HepG2 (cell line): ENCODE results near the gene MTIF3. TPM values are rescaled to one million over a fixed set of nuclear protein-coding genes. Genes with fewer than 3 reads are reported as not detected.

ENCODE experiments used
- AGO1 ChIP-seq: fragments of 200-400 bp; formaldehyde crosslinking; IDR thresholded peaks from 2 replicates; pipeline ENCODE4 v1.6.1; 2017; ENCODE audit warnings: mild to moderate bottlenecking, low read depth, low read length, moderate library complexity; ENCODE audit not compliant: poor library complexity, severe bottlenecking
- BCL3 ChIP-seq: sonication (generic); formaldehyde crosslinking; IDR thresholded peaks from 2 replicates; pipeline ENCODE4 v1.5.1; 2020; ENCODE audit warnings: mild to moderate bottlenecking, missing genetic modification reagents, moderate library complexity
- BORCS8-MEF2B ChIP-seq: sonication (generic); formaldehyde crosslinking; IDR thresholded peaks from 2 replicates; pipeline ENCODE4 v1.8.0; 2022; ENCODE audit warnings: mild to moderate bottlenecking, missing genetic modification reagents
- GLI4 ChIP-seq: sonication (generic); formaldehyde crosslinking; IDR thresholded peaks from 2 replicates; pipeline ENCODE4 v1.5.1; 2020; ENCODE audit warnings: missing genetic modification reagents, mild to moderate bottlenecking, moderate library complexity, borderline replicate concordance
- HMG20A ChIP-seq: IDR thresholded peaks from 2 replicates; pipeline ENCODE4 v1.6.1; 2016; ENCODE audit warnings: borderline replicate concordance
- IKZF1 ChIP-seq: fragments of 450-650 bp; IDR thresholded peaks from 2 replicates; pipeline ENCODE4 v1.7.1; 2016
- KDM4B ChIP-seq: sonication (generic); formaldehyde crosslinking; IDR thresholded peaks from 2 replicates; pipeline ENCODE4 v1.4.0; 2020; ENCODE audit warnings: missing genetic modification reagents
- MAZ ChIP-seq, 2 experiments: sonication (generic) in 1 of 2; formaldehyde crosslinking in 1 of 2; IDR thresholded peaks; 2 replicates each; pipeline versions ENCODE4 v1.5.0 to v1.6.1; 2012 to 2020; ENCODE audit warnings: low read depth in 2 of 2, mild to moderate bottlenecking in 2 of 2, borderline replicate concordance in 1 of 2, improper control_type of control experiment in 1 of 2, low read length in 1 of 2, missing genetic modification reagents in 1 of 2, moderate library complexity in 1 of 2
- MLLT10 ChIP-seq: sonication (generic); formaldehyde crosslinking; IDR thresholded peaks from 2 replicates; pipeline ENCODE4 v1.4.0; 2020; ENCODE audit warnings: missing genetic modification reagents
- NPAS2 ChIP-seq: sonication (generic); formaldehyde crosslinking; IDR thresholded peaks from 2 replicates; pipeline ENCODE4 v1.8.0; 2022; ENCODE audit warnings: mild to moderate bottlenecking, missing genetic modification reagents, borderline replicate concordance
- NR2F2 ChIP-seq: IDR thresholded peaks from 2 replicates; pipeline ENCODE4 v1.6.1; 2012; ENCODE audit warnings: low read depth, inconsistent platforms, borderline replicate concordance
- REL ChIP-seq: sonication (generic); formaldehyde crosslinking; conservative IDR thresholded peaks from 2 replicates; pipeline ENCODE4 v1.8.0; 2022; ENCODE audit warnings: mild to moderate bottlenecking, missing genetic modification reagents, moderate library complexity
- REXO4 ChIP-seq: sonication (generic); formaldehyde crosslinking; IDR thresholded peaks from 2 replicates; pipeline ENCODE4 v1.8.0; 2022; ENCODE audit warnings: missing genetic modification reagents, mild to moderate bottlenecking, borderline replicate concordance
- SAFB2 ChIP-seq: sonication (generic); formaldehyde crosslinking; IDR thresholded peaks from 2 replicates; pipeline ENCODE4 v1.5.1; 2020; ENCODE audit warnings: missing genetic modification reagents, low read depth, mild to moderate bottlenecking, borderline replicate concordance
- ZNF253 ChIP-seq: sonication (generic); formaldehyde crosslinking; IDR thresholded peaks from 2 replicates; pipeline ENCODE4 v1.8.0; 2022; ENCODE audit warnings: mild to moderate bottlenecking, missing genetic modification reagents, borderline replicate concordance
- ZNF546 ChIP-seq: sonication (generic); formaldehyde crosslinking; conservative IDR thresholded peaks from 2 replicates; pipeline ENCODE4 v1.8.1; 2023; ENCODE audit warnings: mild to moderate bottlenecking, missing genetic modification reagents
- ZNF558 ChIP-seq: sonication (generic); formaldehyde crosslinking; IDR thresholded peaks from 2 replicates; pipeline ENCODE4 v1.9.0; 2022; ENCODE audit warnings: mild to moderate bottlenecking, missing genetic modification reagents, borderline replicate concordance
- ZNF691 ChIP-seq: sonication (generic); formaldehyde crosslinking; IDR thresholded peaks from 2 replicates; pipeline ENCODE4 v1.4.0; 2020; ENCODE audit warnings: missing genetic modification reagents, low read depth, mild to moderate bottlenecking, borderline replicate concordance
- ZNF75D ChIP-seq: sonication (generic); formaldehyde crosslinking; IDR thresholded peaks from 2 replicates; pipeline ENCODE4 v1.8.1; 2023; ENCODE audit warnings: missing genetic modification reagents, mild to moderate bottlenecking, borderline replicate concordance
- ZNF83 ChIP-seq: sonication (generic); formaldehyde crosslinking; IDR thresholded peaks from 2 replicates; pipeline ENCODE4 v1.4.0; 2020; ENCODE audit warnings: missing genetic modification reagents, mild to moderate bottlenecking, borderline replicate concordance
- ZNF879 ChIP-seq: sonication (generic); formaldehyde crosslinking; IDR thresholded peaks from 2 replicates; pipeline ENCODE4 v1.8.1; 2023; ENCODE audit warnings: missing genetic modification reagents
- polyA plus RNA-seq, 8 experiments: library from polyadenylated mRNA; depleted of rRNA in 3 of 8; stranded (reverse) in 7 of 8; unstranded in 1 of 8; fragments of >200 nt; fragmentation: Illumina TruSeq in 4 of 8; extraction: Trizol in 4 of 8; gene quantifications; 2 replicates each; pipeline versions ENCODE4 v1.2.1 to v1.2.3, GENCODE V29; 2011 to 2016; ENCODE audit warnings: low read depth in 4 of 8, missing spikeins in 1 of 8, mixed read lengths in 1 of 8; ENCODE audit not compliant: insufficient read depth in 1 of 8
- total RNA-seq, 5 experiments: library from RNA; depleted of rRNA; stranded (reverse); fragments of >200 nt; fragmentation: Illumina TruSeq; extraction: Trizol; gene quantifications; 2 replicates each; pipeline ENCODE4 v1.2.3, GENCODE V29; 2016; ENCODE audit warnings: low read depth in 1 of 5
- TF ChIP-seq, protein P1 (sequence below): sonication (generic); formaldehyde crosslinking; IDR thresholded peaks from 2 replicates; pipeline ENCODE4 v1.4.0; 2020; ENCODE audit warnings: mild to moderate bottlenecking, missing genetic modification reagents
- TF ChIP-seq, protein P2 (sequence below): sonication (generic); formaldehyde crosslinking; IDR thresholded peaks from 2 replicates; pipeline ENCODE4 v1.5.1; 2020; ENCODE audit warnings: missing genetic modification reagents, mild to moderate bottlenecking, borderline replicate concordance

The MTIF3 gene
- total and polyA plus RNA-seq, 2 of the 13 experiments (the other 11 are each of a cell fraction or from before 2014, with no cell fraction given): 33.7 to 40.6 TPM

DNA sequence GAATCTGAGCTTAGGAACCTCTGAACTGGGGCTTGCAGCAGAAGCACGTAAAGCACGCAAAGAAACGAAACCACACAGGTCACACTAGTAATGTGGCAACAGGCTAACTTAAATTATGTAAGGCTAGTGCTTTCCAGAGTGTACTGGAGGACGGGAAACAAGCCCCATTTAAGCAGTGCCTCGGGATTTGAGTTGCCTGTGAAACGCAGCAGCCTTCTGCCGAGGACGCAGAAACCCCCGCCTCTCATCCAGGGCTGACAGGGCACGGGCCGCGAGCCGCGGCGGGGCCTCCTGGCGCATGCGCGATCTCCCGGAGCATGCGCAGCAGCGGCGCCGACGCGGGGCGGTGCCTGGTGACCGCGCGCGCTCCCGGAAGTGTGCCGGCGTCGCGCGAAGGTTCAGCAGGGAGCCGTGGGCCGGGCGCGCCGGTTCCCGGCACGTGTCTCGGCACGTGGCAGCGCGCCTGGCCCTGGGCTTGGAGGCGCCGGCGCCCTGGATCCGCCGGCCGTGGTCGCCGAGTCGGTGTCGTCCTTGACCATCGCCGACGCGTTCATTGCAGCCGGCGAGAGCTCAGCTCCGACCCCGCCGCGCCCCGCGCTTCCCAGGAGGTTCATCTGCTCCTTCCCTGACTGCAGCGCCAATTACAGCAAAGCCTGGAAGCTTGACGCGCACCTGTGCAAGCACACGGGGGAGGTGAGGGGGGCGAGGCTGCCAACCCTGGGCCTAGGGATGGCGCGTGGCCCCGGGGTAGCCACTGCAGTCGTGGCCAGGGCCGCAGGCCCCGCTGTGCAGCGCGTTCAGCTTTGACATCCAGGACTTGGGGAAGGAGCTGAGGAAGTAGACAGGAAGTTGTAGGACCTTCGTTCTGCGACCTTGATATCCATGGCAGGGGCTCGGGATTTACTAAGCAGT lies 25.9 kb downstream of the MTIF3 start, which contains the start of gene GTF3A (continued):
- peak; percentile 18 for TF ChIP-seq AGO1
- 0 out of 2 replicates have a peak, but pooled peaks have one; percentile 21 for TF ChIP-seq MAZ (IDR thresholded peaks at IDR 0.05; ENCODE audit: borderline replicate concordance, low read depth, low read length)
- peak; percentile 92 for TF ChIP-seq MAZ (CRISPR knock-in tag; IDR thresholded peaks at IDR 0.05; ENCODE audit: low read depth)
- TF ChIP-seq, protein P1, sequence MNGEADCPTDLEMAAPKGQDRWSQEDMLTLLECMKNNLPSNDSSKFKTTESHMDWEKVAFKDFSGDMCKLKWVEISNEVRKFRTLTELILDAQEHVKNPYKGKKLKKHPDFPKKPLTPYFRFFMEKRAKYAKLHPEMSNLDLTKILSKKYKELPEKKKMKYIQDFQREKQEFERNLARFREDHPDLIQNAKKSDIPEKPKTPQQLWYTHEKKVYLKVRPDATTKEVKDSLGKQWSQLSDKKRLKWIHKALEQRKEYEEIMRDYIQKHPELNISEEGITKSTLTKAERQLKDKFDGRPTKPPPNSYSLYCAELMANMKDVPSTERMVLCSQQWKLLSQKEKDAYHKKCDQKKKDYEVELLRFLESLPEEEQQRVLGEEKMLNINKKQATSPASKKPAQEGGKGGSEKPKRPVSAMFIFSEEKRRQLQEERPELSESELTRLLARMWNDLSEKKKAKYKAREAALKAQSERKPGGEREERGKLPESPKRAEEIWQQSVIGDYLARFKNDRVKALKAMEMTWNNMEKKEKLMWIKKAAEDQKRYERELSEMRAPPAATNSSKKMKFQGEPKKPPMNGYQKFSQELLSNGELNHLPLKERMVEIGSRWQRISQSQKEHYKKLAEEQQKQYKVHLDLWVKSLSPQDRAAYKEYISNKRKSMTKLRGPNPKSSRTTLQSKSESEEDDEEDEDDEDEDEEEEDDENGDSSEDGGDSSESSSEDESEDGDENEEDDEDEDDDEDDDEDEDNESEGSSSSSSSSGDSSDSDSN (CRISPR knock-in tag): 0 out of 2 replicates have a peak, but pooled peaks have one; percentile 42
- peak; percentile 83; the same call in 1 of the 2 replicates for TF ChIP-seq GLI4
- TF ChIP-seq ZNF558: peak; percentile 81; the same call in 1 of the 2 replicates
- peak; percentile 99 for TF ChIP-seq ZNF546
- no peak for TF ChIP-seq NPAS2 (CRISPR knock-in tag)
- TF ChIP-seq SAFB2 (CRISPR knock-in tag): peak; percentile 96
- peak; percentile 99 for TF ChIP-seq BCL3 (CRISPR knock-in tag)
- TF ChIP-seq HMG20A (CRISPR knock-in tag): 0 out of 2 replicates have a peak, but pooled peaks have one; percentile 22
- TF ChIP-seq, protein P2, sequence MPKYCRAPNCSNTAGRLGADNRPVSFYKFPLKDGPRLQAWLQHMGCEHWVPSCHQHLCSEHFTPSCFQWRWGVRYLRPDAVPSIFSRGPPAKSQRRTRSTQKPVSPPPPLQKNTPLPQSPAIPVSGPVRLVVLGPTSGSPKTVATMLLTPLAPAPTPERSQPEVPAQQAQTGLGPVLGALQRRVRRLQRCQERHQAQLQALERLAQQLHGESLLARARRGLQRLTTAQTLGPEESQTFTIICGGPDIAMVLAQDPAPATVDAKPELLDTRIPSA: peak; percentile 68; the same call in 1 of the 2 replicates
- TF ChIP-seq IKZF1: no peak
- peak; percentile 96 for TF ChIP-seq ZNF253 (CRISPR knock-in tag)
- no peak; the same call in 1 of the 2 replicates for TF ChIP-seq ZNF75D (CRISPR knock-in tag)
- TF ChIP-seq BORCS8-MEF2B (CRISPR knock-in tag): peak; percentile 96
- peak; percentile 95 for TF ChIP-seq ZNF879 (CRISPR knock-in tag)
- TF ChIP-seq KDM4B (CRISPR knock-in tag): no peak
- TF ChIP-seq REXO4: peak; percentile 98
- no peak for TF ChIP-seq NR2F2
- peak; percentile 41; the same call in 1 of the 2 replicates for TF ChIP-seq ZNF691
- peak; percentile 83; the same call in 1 of the 2 replicates for TF ChIP-seq ZNF83 (CRISPR knock-in tag)
- peak; percentile 93 for TF ChIP-seq REL (CRISPR knock-in tag)
- TF ChIP-seq MLLT10: no peak
